ENCODE measurements around the gene AMH.

AMH gene

DNA sequence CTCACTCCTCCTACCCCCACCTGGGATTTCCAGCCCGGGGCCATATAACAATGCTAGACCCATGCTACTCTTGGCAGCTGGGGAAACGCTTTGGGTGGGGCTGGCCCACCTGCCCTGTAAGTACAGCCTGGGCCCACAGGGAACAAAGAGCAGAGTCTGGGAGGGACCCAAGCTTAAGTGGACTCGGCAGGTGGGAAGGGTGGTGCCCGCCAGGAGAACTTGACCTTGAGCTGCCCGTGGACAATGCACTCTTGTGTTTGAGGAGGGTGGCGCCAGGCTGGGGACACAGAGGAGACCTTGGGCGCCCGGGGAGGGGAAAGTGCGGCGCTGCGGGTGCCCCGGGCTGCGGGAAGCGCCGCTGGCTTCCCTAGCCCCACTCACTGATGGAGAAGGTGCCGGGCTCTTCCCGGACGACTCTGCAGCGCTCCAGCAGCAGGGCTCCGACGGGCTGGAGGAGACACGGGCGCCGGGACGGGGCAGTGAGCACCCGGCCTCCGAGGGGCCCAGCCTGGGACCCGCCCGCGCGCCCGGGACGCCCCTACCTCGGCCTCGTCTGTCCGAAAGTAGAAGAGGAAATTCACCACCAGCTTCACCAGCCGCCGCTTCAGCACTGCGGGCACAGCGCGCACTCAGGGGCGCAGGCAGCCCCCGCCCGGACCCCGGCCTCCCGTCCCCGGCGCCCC lies 13.6 kb upstream of the AMH start:
- DNase-seq (ENCODE audit: low read depth): no peak

DNA sequence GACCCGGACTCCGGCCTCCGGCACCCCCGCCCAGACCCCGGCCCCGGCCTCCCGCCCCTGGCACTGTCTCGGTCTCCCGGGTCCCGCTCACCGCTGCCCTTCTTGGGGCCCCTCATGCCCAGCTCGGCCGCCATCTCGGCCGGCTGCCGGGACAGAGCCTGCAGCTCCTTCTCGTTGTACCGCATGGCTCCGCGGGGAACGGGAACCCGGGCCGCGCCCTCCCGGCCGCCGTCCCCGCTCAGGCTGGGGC lies 13.1 kb upstream of the AMH start:
- no peak for DNase-seq (ENCODE audit: low read depth)

DNA sequence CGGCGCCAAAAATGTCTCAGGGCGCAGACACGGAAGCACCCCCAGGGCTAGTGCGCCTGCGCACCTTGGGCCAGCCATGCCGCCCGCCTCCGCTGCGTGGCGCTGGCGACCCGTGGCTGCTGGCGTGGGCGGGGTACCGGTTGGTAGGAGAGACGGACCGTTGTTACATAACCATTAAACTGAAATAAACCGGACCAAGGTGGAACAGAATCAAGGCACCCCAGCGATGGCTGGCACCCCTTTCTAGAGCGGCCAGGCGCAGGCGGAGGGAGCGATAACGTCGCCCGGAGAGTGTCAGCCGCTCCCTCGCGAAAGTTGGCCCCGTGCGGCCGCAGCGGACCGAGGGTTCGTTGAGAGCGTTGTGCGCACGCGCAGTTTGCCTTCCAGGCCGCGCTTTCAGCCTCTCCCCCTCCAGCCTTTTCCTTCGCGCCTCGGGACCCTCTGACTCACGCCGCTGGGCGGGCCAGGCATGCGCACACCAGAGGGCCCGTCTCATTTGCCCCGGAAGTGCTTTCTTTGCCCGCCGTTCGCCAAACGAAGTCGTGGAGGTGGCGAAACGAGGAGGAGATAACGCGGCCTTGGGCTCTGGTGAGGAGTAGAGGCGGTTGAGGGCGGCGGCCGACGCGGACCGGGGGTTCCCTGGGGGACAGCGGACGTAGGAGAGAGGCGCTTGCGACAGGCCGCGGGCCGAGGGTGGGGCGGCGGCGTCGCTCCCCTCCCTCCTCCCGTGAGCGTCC lies 12.6 kb upstream of the AMH start, which contains the start of the genes PLEKHJ1 and SF3A2:
TSS of gene PLEKHJ1 (minus strand) at position 16 of the 737 bp plus-strand sequence. CDS start 81 bp downstream, outside the sequence.
TSS of gene SF3A2 (plus strand) at position 511 of the 737 bp plus-strand sequence. CDS start 6,595 bp downstream, outside the sequence.
- DNase-seq (ENCODE audit: low read depth): peak; percentile 77

DNA sequence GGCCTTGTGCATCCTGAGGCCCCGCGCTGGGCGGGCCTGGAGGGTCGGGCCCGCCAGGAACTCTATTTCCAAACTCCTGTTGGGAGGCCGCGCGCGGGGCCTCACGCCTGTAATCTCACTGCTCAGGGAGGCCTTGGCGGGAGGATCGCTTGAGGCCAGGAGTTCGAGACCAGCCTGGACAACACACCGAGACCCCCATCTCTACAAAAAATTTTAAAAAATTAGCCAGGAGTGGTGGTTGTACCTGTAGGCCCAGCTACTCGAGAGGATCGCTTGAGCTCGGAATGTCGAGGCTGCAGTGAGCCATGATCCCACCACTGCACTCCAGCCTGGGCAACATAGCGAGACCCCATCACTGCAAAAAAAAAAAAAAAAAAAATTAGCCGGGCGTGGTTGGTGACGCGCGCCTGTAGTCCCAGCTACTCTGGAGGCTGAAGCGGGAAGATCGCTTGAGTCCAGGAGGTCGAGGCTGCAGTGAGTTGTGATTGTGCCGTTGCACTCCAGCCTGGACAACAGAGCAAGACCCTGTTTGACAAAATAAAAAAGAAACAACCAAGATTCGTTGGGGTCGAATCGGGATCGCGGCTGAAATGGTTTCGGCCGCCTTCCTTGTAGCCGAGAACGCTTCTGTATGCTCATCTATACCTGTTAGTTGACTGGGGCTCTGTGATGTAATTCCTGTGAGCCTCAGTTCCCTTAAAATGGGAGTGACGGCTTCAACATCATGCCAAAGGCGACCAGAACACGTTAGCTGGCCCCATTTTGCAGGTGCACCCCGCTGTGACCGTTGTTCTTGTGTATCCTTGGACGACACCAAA lies 11.9 kb upstream of the AMH start:
- DNase-seq (ENCODE audit: low read depth): no peak

DNA sequence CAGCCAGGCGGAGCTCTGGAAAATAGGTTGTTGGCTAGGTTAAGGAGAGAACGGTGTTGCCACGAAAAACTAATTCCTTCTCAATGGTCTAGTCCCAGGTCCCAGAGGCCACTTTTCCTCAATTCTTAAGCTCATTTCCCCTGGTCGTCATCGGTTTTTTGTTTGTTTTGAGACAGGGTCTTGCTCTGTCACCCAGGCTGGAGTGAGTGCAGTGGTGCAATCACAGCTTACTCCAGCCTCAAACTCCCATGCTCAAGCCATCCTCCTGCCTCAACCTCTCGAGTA lies 11.3 kb upstream of the AMH start:
- DNase-seq (ENCODE audit: low read depth): no peak

DNA sequence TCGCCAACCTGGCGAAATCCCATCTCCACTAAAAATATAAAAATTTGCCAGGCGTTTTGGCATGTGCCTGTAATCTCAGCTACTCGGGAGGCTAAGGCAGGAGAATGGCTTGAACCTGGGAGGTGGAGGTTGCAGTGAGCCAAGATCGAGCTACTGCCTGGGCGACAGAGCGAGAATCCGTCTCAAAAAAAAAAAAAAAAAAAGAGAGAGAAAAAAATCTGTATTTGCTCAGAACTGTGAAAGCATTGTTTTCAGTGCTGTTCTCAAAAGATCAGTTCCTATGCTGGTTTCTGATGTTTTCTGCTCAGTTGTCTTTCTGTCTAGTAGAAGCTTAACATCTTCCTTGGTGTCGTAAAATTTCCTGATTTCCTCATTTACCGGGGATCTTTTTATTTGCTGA lies 9.9 kb upstream of the AMH start:
- DNase-seq (ENCODE audit: low read depth): no peak

DNA sequence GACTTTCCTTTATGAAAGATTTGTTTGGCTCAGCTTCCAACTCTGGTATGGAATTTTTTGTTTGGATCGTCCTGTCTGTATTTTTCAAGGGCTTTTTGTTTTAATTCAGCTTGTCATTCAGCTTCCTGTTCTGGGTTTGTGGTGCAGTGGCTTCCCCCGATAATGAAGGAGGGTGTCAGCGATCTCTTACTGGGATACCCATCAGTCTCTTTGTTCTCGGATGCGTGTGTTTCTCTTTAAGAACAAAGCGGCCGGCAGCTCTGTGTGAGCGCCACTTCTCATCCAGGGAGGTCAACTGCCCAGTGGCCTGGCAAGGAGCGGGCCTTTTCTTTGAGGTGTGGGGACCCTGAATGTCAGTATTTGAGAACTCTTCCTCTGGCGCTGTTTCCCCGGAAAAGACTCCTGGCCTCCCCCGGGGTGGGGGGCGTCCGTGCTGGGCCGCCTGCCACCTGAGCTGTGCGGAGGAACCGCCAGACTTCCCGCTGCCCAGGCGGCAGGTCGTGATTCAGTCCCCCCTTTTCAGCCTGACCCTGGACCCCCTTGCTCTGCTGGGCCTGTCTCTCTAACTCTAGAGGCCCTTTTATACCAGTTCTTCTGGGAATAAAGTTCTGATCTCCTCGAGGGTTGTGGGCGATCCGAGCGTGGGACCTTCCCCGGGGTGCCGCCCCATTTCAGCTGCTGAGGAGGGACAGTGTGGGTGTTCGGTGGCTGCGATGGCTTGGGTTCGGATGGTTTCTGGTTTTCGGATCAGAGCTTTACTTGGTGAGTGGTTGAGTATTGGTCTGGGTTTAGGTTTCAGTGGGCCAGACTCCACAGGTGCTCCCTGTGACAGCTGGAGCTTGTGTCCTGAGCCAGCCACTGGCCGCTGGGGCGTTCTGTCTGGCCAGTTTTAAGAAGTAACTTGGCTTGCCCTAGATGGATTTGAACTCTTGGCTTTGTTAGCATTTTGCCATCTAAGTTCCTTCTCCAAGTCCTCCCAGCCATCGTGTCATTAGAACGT lies 9.1 kb upstream of the AMH start:
- DNase-seq (ENCODE audit: low read depth): peak; percentile 14

DNA sequence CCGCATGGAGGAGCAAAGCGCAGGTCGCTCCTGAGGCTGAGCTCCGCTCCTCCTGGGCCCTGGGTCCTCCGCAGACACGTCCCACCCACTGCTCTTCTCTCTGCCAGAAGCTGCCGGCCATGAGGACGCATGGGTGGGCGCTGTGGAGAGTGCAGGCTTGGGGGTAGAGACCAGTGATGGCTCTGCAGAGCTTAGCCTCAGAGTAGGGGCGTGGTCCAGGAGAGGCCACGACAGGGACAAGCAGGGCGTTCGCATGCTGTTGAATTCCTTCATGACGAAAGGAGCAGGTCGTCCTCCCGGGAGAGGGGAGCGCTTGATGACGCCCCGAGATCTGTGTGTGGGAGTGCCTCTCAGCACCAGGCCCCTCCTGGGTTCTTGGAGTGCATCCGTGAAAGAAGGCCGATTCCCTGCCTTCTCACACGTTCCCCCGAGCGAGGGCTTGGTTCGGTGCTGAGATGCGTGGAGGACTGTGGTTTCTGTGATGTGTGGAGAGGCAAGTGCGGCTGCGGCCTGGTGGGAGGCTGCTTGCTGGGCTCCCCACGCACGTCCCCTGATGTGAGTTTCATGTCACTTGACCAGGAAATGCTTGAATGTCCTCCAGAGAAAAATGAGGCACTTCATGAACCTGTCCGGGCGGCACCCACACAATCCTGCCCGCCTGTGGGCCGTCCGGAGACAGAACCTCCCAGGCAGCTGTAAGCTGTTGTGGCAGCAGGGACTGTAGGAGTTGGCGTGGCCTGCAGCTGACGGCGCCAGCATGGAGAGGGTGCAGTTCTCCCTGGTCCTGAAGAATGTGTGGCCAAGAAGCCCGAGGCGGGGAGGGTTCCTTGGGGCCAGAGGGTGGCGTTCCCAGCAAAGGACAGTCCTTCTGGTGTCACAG lies 8.0 kb upstream of the AMH start:
- no peak for DNase-seq (ENCODE audit: low read depth)

DNA sequence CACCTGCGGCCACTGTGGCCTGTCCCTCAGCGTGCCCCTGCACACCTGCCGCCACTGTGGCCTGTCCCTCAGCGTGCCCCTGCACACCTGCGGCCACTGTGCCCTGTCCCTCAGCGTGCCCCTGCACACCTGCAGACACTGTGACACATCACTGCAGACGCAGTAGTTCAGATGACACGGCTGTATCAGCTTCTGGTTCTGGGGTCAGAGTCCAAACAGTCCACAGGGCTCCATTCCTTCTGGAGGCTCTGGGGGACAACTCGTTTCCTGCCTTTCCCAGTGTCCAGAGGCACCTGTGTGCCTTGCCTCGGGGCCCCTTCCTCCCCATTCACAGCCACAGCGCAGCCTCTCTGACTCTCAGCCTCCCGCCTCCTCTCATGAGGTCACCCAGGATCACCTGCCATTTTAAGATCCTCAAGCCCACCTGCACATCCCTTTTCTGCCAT lies 7.0 kb upstream of the AMH start:
- DNase-seq (ENCODE audit: low read depth): no peak

DNA sequence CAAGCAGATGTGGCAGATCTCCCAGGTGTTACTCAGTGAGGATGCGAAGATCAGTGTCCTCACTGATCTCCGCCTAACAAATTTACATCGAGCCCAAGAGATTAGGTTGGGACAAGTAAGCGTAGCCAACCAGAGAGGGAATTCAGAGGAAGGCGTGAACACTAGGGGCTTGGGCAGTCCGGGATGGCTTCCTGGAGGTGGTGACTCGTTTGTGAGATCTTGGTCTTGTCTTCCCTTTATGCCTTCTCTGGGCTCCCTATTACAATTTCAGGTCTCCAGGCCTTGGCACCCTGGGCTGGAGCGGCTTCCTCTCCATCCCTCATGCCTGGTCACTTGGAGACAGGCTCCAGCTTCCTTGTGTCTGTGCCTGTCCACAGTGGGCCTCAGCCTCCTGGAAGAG lies 6.3 kb upstream of the AMH start:
- no peak for DNase-seq (ENCODE audit: low read depth)

DNA sequence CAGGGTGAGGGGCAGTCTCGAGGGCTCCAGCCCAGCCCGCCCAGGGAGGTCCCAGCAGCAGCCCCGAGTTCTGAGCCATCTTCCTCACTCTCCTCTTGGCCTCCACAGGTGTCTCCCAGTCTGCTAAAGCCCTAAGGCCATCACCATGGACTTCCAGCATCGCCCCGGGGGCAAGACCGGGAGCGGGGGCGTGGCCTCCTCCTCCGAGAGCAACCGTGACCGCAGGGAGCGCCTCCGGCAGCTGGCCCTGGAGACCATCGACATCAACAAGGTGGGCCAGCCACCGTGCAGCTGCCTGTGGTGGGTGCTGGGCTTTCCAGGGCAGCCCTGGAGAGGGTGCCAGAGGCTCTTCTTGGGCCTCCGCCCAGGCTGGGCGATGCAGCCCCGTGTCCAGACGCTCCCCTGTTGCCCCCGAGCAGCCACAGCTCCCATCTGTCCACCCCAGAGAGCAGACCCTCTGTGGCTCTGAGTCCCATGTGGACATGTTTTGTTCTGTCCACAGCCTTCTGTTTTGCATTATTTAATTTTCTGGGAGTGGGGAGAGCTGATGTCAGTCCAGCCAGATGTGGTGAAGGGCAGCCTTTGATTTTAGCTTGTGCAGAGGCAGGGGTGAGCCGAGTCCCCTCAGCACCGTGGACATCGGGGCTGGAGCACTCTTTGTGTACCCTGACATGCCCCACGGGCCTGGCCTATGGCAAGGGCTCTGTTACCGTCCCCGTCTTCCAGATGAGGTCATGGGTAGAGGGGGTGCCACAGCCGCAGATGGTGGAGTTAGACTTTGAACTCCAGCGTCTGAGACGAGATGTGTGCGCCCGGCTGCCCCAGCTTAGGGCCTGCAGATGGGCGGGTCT lies 5.6 kb upstream of the AMH start:
- DNase-seq (ENCODE audit: low read depth): no peak

DNA sequence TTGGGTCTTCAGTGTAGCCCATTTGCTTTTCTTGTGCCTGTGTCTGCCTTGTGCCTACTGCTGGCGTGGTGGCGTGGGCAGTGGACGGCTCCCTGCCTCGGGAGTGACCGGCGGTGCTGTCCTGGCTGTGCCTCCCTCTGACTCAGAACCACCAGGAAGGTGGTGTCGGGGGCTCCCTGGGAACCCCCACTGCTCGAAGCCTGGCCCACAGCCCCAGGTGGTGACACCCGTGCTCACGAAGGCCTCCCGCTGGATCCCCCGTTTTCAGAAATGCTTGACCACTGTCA lies 5.1 kb upstream of the AMH start:
- no peak for DNase-seq (ENCODE audit: low read depth)

DNA sequence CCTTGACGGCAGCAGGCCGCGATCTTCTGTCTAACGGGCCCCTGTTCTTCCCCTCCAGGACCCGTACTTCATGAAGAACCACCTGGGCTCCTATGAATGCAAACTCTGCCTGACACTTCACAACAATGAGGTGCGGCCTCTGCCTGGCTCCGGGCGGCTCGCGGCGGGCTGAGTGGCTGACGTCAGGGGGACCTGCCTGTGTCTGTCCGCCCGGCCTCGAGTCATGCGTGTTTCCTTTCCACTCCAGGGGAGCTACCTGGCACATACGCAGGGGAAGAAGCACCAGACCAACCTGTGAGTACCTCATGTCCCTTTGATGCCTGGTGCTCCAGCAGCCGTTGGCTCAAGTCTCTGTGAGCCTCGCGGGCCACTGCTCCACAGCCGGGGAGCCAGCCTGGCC lies 4.6 kb upstream of the AMH start:
- no peak for DNase-seq (ENCODE audit: low read depth)

DNA sequence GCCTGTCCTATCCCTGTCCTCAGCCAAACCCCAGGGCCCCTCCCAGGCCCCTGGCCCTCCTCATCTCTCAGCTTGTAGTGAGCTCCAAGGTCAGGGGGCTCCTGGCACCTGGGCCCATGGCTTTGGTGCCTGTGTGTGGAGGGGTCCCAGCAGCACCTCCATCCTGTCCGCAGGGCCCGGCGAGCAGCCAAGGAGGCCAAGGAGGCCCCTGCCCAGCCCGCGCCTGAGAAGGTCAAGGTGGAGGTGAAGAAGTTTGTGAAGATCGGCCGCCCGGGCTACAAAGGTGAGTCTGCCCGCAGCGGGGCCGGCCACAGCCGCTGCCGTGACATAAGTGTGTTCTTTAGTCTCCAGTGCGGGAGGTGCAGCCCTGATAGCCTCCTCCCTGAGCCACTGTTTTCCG lies 3.9 kb upstream of the AMH start:
- DNase-seq (ENCODE audit: low read depth): no peak

DNA sequence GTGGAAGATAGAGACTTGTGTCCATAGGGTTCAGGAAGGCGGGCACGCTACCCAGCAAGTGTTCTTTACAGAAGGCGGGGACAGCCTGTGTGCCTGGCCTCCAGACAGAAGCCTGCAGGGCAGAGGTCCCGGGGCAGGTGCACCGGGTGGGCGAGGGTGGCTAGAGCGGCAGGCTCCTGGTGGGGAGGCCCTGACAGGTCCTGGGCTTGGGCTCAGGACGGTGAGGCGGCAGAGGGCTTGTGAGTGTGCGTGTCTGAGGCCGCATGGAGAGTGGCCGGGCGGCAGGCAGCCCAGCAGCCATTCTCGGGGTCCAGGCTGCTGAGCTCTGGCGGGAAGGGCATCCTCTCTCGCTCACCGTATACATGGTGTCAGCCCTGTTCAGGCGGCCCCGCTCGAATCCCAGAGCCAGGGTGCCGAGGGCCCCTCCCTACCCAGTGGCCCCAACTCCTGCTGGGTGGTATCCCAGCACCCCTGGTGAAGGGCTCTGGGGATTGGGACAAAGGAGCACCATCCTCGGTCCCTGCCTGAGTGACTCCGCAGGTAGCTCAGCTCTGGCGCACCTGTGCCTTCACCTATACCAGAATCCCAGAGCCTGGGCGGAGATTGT lies 3.0 kb upstream of the AMH start:
- DNase-seq (ENCODE audit: low read depth): no peak

DNA sequence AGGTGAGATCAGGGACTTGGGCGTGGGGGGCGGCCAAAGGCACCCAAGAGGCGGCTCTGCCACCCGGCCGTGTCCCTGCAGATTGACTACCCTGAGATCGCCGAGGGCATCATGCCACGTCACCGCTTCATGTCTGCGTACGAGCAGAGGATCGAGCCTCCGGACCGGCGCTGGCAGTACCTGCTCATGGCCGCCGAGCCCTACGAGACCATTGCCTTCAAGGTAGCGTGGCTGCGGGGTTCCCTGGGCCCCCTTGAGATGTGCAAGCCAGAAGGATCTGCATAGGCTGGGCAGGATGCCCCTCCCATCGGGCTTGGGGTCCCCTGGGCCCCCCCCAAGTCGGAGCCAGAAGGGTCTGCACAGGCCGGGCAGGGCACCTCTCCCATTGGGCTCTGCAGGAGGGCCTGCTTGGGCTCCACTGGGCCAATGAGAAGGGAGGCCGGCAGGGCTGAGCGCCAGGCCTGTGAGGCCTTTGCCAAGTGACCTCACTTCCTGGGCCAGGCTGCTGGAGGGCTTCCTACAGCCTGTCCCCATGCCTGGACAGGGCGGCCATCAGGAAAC lies 2.2 kb upstream of the AMH start:
- DNase-seq (ENCODE audit: low read depth): no peak

DNA sequence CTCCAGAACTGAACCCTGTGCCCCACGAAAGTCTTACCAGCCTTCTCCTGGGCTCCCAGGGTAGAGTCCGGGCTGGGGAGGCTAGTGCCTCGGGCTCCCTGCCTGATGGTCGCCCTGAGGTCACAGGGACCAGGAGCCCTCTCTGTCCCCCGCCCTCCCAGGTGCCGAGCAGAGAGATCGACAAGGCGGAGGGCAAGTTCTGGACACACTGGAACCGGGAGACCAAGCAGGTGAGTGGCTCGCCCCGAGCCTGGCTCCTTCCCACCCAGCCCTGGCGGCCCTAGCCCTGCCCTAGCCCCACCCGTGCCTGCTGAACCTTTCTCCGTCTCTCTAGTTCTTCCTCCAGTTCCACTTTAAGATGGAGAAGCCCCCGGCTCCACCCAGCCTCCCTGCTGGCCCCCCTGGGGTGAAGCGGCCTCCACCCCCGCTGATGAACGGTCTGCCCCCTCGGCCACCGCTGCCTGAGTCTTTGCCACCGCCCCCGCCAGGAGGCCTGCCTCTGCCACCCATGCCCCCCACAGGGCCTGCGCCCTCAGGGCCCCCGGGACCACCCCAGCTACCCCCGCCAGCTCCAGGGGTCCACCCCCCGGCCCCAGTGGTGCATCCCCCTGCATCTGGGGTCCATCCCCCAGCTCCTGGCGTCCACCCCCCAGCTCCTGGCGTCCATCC lies 1.6 kb upstream of the AMH start:
- DNase-seq (ENCODE audit: low read depth): no peak

DNA sequence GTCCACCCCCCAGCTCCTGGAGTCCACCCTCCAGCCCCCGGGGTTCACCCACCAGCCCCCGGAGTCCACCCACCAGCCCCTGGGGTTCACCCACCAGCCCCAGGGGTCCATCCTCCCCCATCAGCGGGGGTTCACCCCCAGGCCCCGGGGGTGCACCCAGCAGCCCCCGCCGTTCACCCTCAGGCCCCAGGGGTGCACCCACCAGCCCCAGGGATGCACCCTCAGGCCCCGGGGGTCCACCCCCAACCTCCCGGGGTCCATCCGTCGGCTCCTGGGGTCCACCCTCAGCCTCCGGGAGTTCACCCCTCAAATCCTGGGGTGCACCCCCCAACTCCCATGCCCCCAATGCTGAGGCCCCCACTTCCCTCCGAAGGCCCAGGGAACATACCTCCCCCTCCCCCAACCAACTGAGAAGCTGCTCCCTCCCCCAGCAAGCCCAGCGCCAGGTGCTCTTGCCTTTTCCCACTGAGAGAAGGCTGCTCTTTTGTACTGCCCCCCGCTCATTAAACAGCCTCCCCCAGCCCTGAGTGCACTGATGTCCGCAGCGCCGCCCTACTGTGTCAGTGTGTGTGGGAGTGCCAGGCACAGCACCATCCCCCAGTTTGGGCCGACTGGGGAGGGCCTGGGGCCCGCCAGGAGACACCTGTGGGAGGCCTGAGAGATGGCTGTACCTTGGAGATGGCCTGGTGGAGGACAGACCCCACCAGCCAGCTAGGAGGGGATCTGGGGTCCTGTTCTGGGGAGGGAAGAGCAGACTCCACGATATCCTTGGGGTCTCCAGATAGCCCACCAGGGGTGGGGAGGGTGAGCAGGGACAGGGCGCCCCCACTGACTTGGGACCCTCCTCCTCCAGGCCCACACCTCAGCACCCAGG lies 750 bp upstream of the AMH start:
- DNase-seq (ENCODE audit: low read depth): no peak
